GM19193 (cell line): Measurements from ENCODE around the gene CYP4F3.

Source experiments
- POLR2A ChIP-seq: IDR thresholded peaks from 4 replicates; pipeline ENCODE4 v1.6.1; 2011; ENCODE audit not compliant: insufficient read depth, insufficient read length; ENCODE audit errors: extremely low read depth

Gene CYP4F3

DNA sequence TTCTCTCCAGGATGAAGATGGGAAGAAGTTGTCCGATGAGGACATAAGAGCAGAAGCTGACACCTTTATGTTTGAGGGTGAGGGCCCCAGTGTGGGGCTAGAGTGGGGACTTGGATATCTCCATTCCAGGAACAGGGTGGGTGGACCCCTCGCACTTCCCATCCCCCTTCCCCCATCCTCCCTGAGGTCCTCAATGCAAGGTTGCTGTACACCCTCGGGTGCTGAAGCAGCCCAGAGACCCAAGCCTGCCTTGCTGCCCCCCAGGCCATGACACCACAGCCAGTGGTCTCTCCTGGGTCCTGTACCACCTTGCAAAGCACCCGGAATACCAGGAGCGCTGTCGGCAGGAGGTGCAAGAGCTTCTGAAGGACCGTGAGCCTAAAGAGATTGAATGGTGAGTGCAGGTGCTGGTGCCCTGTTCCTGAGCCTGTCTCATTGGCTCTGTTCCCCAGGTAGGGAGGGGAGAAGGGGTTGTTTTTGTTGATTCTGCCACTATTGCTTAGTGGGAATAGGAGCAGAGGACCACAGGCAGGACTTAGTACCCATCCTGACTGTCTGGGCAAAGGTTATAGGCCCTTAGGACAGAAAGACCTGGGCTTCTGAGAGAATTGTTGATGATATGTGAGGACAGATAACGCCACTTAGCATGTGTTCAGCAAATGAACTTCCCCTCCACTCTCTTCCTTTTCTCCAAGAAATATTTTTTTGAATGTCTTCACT lies 12.0 kb downstream of the CYP4F3 start:
- no peak for TF ChIP-seq POLR2A

DNA sequence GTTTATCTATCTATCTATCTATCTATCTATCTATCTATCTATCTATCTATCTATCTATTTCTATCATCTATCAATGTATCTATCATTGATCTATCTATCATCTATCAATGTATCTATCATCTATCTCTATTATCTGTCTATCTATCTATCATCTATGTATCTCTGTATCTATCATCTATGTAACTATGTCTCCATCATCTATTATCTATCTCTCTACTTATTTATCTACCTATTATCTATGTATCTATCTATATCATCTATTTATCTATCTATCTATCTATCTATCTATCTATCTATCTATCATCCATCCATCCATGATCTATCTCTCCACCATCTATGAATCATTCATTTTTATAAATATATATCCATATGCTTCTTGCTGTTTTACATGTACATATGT lies 15.8 kb downstream of the CYP4F3 start:
- TF ChIP-seq POLR2A, result no peak

DNA sequence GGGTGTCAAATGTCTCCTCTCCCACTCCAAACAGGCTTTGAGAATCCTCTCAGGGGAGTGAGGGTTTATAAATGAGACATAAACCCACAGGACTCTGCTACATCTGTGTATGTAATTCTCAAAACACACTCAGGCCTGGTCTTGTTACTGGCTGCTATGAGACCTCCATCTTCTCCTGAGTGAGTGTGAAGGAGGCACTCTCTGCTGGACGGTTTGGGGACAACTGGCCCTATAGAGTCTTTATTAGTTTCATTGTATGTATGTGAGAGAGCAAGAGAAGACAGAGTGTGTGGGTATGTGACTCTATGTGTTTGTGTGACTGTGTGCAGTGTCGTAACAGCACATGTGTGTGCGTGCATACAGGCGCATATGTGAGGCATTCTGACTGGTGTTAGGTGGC lies 22.6 kb downstream of the CYP4F3 start:
- no peak for TF ChIP-seq POLR2A

DNA sequence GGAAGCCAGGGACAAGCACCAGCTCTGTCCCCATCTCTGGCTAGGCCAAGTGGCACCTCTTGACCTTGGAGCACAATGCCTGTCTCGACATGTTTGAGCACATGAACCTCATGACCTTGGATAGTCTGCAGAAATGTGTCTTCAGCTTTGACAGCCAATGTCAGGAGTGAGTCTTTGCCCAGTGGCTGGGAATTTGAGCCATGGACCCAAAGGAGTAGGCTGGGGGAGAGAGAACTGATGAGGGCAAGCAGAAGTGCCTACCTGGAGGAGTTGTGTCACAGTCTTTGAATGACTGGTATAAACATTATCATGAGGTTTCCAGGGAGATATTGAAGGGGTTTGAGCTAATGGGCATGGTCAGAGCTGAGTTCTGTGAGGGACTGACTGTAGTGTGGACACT lies 25.5 kb downstream of the CYP4F3 start:
- TF ChIP-seq POLR2A, result no peak

DNA sequence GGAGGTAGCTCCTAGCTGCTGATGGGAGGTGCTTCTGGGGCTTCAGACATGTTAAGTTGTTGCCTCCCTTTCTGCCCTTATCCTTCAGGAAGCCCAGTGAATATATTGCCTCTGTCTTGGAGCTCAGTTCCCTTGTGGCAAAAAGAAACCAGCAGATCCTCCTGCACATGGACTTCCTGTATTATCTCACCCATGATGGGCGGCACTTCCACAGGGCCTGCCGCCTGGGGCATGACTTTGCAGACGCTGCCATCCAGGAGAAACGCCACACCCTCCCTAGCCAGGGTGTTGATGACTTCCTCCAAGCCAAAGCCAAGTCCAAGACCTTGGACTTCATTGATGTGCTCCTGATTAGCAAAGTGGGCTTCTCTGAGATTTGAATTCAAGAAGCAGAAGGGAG lies 26.2 kb downstream of the CYP4F3 start:
- no peak for TF ChIP-seq POLR2A

DNA sequence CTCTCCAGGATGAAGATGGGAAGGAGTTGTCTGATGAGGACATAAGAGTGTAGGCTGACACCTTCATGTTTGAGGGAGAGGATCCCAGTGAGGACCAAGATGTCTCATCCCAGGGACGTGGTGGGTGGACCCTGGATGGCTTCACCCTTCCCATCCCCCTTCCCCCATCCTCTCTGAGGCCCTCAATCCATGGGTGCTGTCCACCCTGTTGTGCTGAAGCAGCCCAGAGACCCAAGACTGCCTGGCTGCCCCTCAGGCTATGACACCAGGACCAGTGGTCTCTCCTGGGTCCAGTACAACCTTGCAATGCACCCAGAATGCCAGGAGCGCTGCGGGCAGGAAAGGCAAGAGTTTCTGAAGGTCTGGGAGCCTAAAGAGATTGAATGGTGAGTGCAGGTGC lies 28.7 kb downstream of the CYP4F3 start:
- no peak for TF ChIP-seq POLR2A

DNA sequence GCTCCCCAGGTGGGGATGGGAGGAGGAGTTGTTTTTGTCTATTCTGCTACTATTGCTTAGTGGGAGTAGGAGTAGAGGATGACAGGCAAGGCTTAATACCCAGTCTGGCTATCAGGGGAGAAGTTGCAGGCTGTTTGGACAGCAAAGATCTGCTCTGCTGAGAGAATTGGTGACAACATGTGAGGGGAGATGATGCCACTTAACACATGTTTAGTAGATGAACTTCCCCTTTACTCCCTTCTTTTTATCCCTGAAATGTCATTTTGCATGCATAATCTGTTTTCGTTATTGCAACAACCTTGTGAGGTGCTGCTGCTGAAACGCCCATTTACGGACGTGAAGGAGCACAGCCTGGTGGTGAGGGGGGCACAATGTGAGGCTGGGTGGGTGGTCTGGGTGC lies 29.2 kb downstream of the CYP4F3 start:
- TF ChIP-seq POLR2A, result no peak

DNA sequence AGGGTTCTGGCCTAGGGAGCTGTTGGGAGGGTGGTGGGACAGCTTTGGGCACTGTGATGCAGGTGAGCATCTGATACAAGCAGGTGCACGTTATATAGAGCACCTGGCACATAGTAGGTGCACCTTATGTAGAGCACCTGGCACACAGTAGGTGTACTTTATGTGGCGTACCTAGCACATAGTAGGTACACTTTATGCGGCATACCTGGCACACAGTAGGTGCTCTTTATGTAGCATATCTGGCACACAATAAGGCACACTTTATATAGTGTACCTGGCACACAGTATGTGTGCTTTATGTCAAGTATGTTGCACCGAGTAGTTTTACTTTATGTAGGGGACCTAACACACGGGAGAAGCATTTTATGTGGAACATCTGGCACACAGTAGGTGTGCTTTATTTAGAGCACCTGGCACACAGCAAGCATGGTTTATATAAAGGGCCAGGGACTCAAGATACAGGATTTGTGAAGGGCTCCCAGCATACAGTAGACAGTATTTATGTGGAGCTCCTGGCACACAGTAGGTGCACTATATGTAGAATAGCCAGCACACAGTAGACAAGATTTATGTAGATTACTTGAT lies 30.6 kb downstream of the CYP4F3 start:
- no peak for TF ChIP-seq POLR2A

DNA sequence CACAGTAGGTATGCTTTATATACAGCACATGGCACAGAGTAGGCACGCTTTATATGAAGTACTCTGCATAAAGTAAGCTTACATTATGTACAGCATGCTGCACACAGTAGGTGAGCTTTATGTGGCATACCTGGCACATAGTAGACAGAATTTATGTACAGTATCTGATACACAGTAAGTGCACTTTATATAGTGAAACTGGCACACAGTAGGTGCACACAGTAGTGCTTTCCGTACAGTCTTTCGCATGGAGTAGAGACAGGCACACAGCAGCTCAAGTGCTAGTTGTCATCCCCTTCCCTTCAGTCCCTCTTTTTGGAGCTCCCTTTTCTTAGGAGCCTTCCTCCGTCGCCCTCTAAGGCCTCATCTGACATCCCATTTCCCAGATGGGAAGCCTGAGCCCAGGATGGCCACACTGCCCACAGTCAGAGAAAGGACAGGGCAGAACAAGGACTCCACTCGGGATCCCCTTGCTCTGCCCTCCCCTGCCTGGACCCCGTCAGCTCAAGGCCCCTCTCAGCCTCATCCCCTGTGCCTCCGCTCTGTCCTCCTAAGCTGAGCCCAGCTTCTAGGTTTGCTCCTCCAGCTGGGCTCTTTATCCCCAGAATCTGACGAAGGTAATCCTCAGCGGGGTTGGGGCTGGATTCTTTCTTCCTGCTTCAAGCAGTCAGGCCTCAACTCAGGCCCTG lies 31.3 kb downstream of the CYP4F3 start:
- no peak for TF ChIP-seq POLR2A

DNA sequence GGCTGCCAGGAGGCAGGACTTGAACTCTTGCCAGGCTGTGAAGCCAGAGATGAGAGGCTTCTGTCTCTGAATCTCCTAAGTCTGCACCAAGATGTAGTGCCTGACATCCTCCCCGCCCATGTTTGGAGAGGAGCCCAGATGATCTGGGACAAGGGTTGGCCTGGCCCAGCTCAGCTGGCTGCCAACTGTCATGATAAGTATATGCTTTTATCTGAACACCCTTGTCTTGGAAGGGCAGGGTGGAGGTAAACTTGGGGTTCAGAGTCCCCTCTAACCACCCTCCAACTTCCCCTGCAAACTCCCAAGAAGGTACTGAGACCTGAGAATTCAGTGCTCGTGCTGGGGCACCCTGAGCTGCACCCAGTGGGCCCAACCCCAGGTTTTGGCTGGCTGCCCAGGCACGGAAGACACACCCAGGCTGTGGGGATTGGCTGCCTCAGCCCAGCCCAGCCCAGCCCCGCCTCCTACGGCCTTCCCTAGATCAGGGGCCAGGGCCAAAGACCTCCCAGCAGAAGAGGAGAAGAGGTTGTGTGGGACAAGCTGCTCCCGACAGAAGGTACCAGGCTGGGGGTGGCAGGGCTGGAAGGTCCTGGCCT lies 32.0 kb downstream of the CYP4F3 start, which contains the start of gene CYP4F12:
Gene CYP4F12 (plus strand): TSS at position 508 of the 596 bp plus-strand sequence. CDS start 443 bp downstream, outside the sequence.
- no peak for TF ChIP-seq POLR2A

DNA sequence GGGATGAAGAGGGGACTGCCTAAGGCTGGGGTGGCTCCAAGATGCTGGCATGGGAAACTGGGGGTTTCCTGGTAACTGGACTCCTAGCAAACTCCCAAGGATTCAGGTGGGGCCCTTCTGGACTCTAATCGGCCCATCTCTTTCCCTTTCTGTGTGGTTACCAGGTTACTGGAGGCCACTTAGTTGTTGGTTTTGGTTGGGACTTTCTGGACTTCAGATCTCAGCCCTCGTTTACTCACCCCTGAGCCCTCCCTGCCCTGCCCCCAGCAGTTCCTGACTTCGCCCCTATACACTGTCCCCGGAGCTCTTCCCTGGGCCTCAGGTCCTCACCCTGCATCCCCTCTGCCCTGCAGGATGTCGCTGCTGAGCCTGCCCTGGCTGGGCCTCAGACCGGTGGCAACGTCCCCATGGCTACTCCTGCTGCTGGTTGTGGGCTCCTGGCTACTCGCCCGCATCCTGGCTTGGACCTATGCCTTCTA lies 32.5 kb downstream of the CYP4F3 start:
- no peak for TF ChIP-seq POLR2A

DNA sequence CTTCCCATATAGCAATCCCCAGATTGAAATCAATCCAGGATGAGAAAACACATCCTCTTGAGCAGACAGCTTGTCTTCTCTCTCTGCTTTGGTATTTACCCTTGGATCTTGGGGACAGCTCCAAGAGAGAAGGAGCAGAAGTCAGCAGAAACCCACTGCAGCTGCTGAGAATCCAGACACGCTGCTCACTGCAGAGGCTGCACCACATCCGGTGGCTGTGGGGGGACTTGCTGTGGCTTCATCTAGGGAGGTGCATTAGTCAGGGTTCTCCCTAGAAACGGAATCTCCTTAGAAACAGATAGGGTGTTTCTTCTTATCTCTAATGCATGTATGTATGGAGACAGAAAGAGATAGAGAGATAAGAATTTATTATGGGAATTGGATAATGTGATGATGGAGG lies 34.9 kb downstream of the CYP4F3 start:
- TF ChIP-seq POLR2A, result no peak

DNA sequence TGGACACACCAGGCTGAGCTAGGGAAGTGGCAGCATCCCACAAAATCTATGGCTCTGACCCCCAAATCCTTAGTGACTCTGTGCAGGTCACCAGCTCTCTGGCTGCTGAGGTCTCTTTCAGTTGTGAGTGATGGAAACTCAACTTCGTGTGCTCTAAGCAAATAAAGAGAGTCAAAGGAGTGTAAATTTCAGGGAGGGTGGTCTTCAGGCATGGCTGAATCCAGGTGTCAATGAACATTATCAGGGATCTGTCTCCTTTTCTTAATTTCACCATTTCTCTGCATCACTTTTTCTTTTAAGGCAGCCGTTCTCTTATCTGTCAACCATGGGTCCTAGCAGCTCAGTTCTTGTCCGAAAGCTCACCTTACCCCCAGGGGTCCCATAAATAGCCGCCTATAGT lies 38.4 kb downstream of the CYP4F3 start:
- no peak for TF ChIP-seq POLR2A

DNA sequence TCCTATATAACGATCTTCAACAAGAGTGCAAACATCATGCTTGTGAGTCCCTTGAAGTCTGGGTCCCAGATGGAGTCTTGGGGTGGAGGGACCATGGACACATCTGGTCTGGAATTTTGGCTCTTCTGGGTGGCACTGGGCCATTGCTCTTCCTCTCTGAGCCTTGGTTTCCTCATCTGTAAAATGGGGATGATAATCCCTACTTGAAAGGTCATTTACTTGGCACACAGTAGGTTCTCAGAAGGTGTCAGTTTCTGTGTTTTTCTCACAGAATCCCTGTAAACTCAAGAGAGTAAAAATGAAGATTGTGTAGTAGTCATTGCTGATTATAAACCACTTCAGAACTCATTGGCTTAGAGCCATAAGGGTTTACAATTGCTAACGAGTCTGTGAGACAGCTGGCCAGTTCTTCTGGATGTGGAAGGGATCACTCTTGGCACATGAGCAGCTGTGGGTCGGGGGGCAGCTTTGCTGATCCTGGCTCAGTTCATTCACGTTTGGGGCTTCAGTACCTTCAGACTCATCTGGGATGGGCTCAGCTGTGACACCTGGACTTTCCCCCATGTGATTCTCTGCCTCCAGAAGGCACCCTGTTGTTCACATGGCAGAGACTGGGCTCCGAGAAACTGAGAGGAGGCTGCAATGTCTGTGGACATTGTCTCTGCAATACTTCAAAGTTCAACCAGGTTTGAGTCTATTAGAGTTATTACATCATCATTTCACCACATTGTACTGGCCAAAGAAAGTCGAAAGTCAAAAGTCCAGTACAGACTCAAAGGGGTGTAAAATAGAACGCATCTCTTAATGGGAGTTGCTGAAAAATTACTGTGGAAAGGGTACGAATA lies 40.0 kb downstream of the CYP4F3 start:
- no peak for TF ChIP-seq POLR2A
